Stimulated activated naive CD8-positive, alpha-beta T cell treated with anti-CD3 and anti-CD28 coated beads, Interleukin-15, Interleukin-2, amounts not matched to agents 100 ng/mL and 50 ng/mL, for 24 hours (primary cell): ENCODE measurements around the gene PAPOLA.
A peak's percentile ranks its signal among the peaks of the same experiment; 100 is the strongest.

Experiments
- H3K27ac Mint-ChIP-seq: one replicate; pipeline ENCODE4 v1.8.0; 2021; ENCODE audit warnings: mild to moderate bottlenecking, mixed read lengths
- H3K27me3 Mint-ChIP-seq: one replicate; pipeline ENCODE4 v1.8.0; 2021; ENCODE audit warnings: mixed read lengths
- H3K36me3 Mint-ChIP-seq: one replicate; pipeline ENCODE4 v1.8.0; 2021; ENCODE audit warnings: low read depth, mixed read lengths
- H3K4me1 Mint-ChIP-seq: one replicate; pipeline ENCODE4 v1.8.0; 2021; ENCODE audit warnings: low read depth, mixed read lengths
- H3K4me3 Mint-ChIP-seq: one replicate; pipeline ENCODE4 v1.8.0; 2021; ENCODE audit warnings: mild to moderate bottlenecking, mixed read lengths
- H3K9me3 Mint-ChIP-seq: one replicate; pipeline ENCODE4 v1.8.0; 2021; ENCODE audit warnings: mixed read lengths

PAPOLA gene

GRCh38 chr14:96567289-96567899 lies 65.2 kb downstream of the PAPOLA start:
- Mint-ChIP-seq H3K27me3 (no peaks in the 10 kb centered on the region), H3K27ac (peak overlapping the region; percentile 71), H3K4me3 (no peak overlapping the region), H3K36me3 (peaks cover 69% of the 10 kb centered on the region), H3K9me3 (no peaks in the 10 kb centered on the region), H3K4me1 (no peaks in the 10 kb centered on the region)

GRCh38 chr14:96568621-96569020 lies 66.4 kb downstream of the PAPOLA start:
- no peak overlapping the region for H3K4me3 Mint-ChIP-seq
- no peaks in the 10 kb centered on the region for H3K4me1 Mint-ChIP-seq
- no peak overlapping the region for H3K27ac Mint-ChIP-seq
- H3K27me3 Mint-ChIP-seq: no peaks in the 10 kb centered on the region
- no peaks in the 10 kb centered on the region for H3K9me3 Mint-ChIP-seq
- H3K36me3 Mint-ChIP-seq: peaks cover 73% of the 10 kb centered on the region

- Mint-ChIP-seq H3K27me3 (no peaks in the 10 kb centered on the region), H3K36me3 (peaks cover 55% of the 10 kb centered on the region), H3K9me3 (no peaks in the 10 kb centered on the region), H3K4me3 (no peak overlapping the region), H3K27ac (no peak overlapping the region), H3K4me1 (peaks cover 8% of the 10 kb centered on the region)
Measured at GRCh38 chr14:96571311-96571710, 69.1 kb downstream of the PAPOLA start.

- H3K9me3 Mint-ChIP-seq: no peaks in the 10 kb centered on the region
- peaks cover 36% of the 10 kb centered on the region for H3K36me3 Mint-ChIP-seq
- H3K27me3 Mint-ChIP-seq: no peaks in the 10 kb centered on the region
- peaks cover 9% of the 10 kb centered on the region for H3K4me1 Mint-ChIP-seq
- H3K27ac Mint-ChIP-seq: no peak overlapping the region
- no peak overlapping the region for H3K4me3 Mint-ChIP-seq
Measured at GRCh38 chr14:96573473-96574100, 71.4 kb downstream of the PAPOLA start.

GRCh38 chr14:96574171-96574632 lies 72.0 kb downstream of the PAPOLA start:
- H3K4me1 Mint-ChIP-seq: peaks cover 9% of the 10 kb centered on the region

GRCh38 chr14:96574633-96575632 lies 72.8 kb downstream of the PAPOLA start:
- H3K4me1 Mint-ChIP-seq: peaks cover 9% of the 10 kb centered on the region
- no peak overlapping the region for H3K4me3 Mint-ChIP-seq
- H3K36me3 Mint-ChIP-seq: peaks cover 24% of the 10 kb centered on the region
- H3K9me3 Mint-ChIP-seq: no peaks in the 10 kb centered on the region
- no peaks in the 10 kb centered on the region for H3K27me3 Mint-ChIP-seq
- H3K27ac Mint-ChIP-seq: no peak overlapping the region

More at GRCh38 chr14:96574171-96574632, 72.0 kb downstream of the PAPOLA start:
- Mint-ChIP-seq H3K27me3 (no peaks in the 10 kb centered on the region), H3K36me3 (peaks cover 30% of the 10 kb centered on the region), H3K9me3 (no peaks in the 10 kb centered on the region), H3K27ac (no peak overlapping the region), H3K4me3 (no peak overlapping the region)

GRCh38 chr14:96576359-96576758 lies 74.2 kb downstream of the PAPOLA start:
- no peaks in the 10 kb centered on the region for H3K27me3 Mint-ChIP-seq
- H3K9me3 Mint-ChIP-seq: no peaks in the 10 kb centered on the region
- no peak overlapping the region for H3K4me3 Mint-ChIP-seq
- H3K27ac Mint-ChIP-seq: peak overlapping the region; percentile 38
- peaks cover 23% of the 10 kb centered on the region for H3K36me3 Mint-ChIP-seq
- peaks cover 9% of the 10 kb centered on the region for H3K4me1 Mint-ChIP-seq

GRCh38 chr14:96576937-96577336 lies 74.8 kb downstream of the PAPOLA start:
- no peak overlapping the region for H3K27ac Mint-ChIP-seq

GRCh38 chr14:96578619-96579018 lies 76.4 kb downstream of the PAPOLA start:
- Mint-ChIP-seq H3K9me3 (no peaks in the 10 kb centered on the region), H3K4me3 (no peak overlapping the region), H3K27ac (no peak overlapping the region), H3K4me1 (peaks cover 11% of the 10 kb centered on the region), H3K27me3 (no peaks in the 10 kb centered on the region), H3K36me3 (peaks cover 2% of the 10 kb centered on the region)

More at GRCh38 chr14:96576937-96577336, 74.8 kb downstream of the PAPOLA start:
- no peaks in the 10 kb centered on the region for H3K27me3 Mint-ChIP-seq
- peaks cover 9% of the 10 kb centered on the region for H3K4me1 Mint-ChIP-seq
- H3K4me3 Mint-ChIP-seq: no peak overlapping the region
- H3K36me3 Mint-ChIP-seq: peaks cover 17% of the 10 kb centered on the region
- H3K9me3 Mint-ChIP-seq: no peaks in the 10 kb centered on the region

GRCh38 chr14:96579358-96579757 lies 77.2 kb downstream of the PAPOLA start:
- Mint-ChIP-seq H3K27ac (no peak overlapping the region), H3K9me3 (no peaks in the 10 kb centered on the region), H3K4me3 (no peak overlapping the region), H3K36me3 (no peaks in the 10 kb centered on the region), H3K27me3 (peaks cover 1% of the 10 kb centered on the region), H3K4me1 (peaks cover 11% of the 10 kb centered on the region)

- no peaks in the 10 kb centered on the region for H3K36me3 Mint-ChIP-seq
- no peak overlapping the region for H3K27ac Mint-ChIP-seq
- H3K4me1 Mint-ChIP-seq: peaks cover 11% of the 10 kb centered on the region
- H3K9me3 Mint-ChIP-seq: no peaks in the 10 kb centered on the region
- no peak overlapping the region for H3K4me3 Mint-ChIP-seq
- H3K27me3 Mint-ChIP-seq: peaks cover 3% of the 10 kb centered on the region
Measured at GRCh38 chr14:96579855-96580254, 77.7 kb downstream of the PAPOLA start.

GRCh38 chr14:96580566-96580965 lies 78.4 kb downstream of the PAPOLA start:
- no peak overlapping the region for H3K27ac Mint-ChIP-seq
- no peaks in the 10 kb centered on the region for H3K9me3 Mint-ChIP-seq
- H3K4me1 Mint-ChIP-seq: peaks cover 8% of the 10 kb centered on the region
- peaks cover 3% of the 10 kb centered on the region for H3K27me3 Mint-ChIP-seq
- H3K36me3 Mint-ChIP-seq: no peaks in the 10 kb centered on the region
- H3K4me3 Mint-ChIP-seq: no peak overlapping the region

- Mint-ChIP-seq H3K4me1 (peaks cover 6% of the 10 kb centered on the region), H3K36me3 (no peaks in the 10 kb centered on the region), H3K27ac (no peak overlapping the region), H3K4me3 (no peak overlapping the region), H3K27me3 (peaks cover 3% of the 10 kb centered on the region), H3K9me3 (no peaks in the 10 kb centered on the region)
Measured at GRCh38 chr14:96581026-96581425, 78.8 kb downstream of the PAPOLA start.

- H3K9me3 Mint-ChIP-seq: no peaks in the 10 kb centered on the region
- peaks cover 2% of the 10 kb centered on the region for H3K4me1 Mint-ChIP-seq
- H3K27ac Mint-ChIP-seq: no peak overlapping the region
- H3K4me3 Mint-ChIP-seq: no peak overlapping the region
- H3K36me3 Mint-ChIP-seq: no peaks in the 10 kb centered on the region
- H3K27me3 Mint-ChIP-seq: peaks cover 3% of the 10 kb centered on the region
Measured at GRCh38 chr14:96581902-96582301, 79.7 kb downstream of the PAPOLA start.
